NCI-H69 (cell line): ENCODE measurements around the gene MEGF8.

Experiments used
- DNase-seq: peaks from one replicate; lab custom pipeline; 2025; lab: John Stamatoyannopoulos, UW

Gene MEGF8

DNA sequence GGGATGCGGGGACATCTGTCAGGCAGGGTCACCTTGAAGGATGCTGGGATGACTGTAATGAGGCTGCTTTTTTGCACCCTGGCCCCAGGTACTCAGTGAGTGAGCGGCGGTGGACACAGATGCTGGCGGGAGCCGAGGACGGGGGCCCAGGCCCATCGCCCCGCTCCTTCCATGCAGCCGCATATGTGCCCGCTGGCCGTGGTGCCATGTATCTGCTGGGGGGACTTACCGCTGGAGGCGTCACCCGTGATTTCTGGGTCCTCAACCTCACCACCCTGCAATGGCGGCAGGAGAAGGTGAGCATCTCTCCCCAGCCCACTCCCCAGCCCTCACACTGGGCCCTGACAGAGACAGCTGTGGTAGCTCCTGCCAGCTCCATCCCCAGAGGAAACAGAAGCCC, 31.3 kb downstream of the MEGF8 start:
- no peak for DNase-seq

DNA sequence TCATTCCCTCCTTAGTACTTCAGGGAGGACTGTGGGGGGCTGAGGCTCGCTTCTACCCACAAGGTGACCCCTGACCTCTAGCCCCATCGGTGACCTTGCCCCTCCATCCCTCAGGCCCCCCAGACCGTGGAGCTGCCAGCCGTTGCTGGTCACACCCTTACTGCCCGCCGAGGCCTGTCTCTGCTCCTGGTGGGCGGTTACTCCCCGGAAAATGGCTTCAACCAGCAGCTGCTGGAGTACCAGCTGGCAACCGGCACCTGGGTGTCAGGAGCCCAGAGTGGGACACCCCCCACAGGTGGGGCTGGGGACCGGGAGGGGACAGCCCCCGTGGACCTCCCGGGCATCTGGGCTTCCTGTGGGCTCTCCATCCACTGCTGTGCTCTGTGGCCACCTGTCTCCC, 31.9 kb downstream of the MEGF8 start:
- no peak for DNase-seq

DNA sequence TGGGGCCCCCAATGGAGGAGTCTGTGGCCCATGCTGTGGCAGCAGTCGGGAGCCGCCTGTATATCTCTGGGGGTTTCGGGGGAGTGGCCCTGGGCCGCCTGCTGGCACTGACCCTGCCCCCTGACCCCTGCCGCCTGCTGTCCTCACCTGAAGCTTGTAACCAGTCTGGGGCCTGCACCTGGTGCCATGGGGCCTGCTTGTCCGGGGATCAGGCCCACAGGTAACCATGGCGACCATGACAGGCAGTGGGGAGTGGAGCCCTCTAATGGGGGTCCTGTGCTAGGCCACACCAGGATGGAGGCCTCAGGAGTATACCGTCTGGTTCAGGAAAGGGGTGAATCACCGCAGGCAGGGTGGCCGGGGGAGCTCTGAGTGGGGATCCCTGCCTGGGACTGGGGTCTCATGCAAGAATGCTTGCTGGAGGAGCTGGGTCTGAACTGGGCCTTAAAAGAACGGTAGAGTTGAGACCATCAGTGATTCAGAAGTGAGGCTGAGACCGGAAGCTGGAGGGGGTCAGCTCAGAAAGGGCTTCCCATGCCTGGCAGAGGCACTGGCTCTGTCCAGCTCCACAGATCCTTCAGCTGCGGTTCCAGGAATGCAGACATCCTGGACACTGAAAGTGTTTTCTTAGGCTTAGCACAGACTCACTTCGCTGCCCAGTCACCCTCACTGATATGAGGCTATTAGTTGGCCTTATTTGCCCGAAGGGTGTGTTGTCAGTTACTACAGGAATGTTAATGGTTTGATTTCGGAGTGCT, 35.5 kb downstream of the MEGF8 start:
- peak; percentile 23 for DNase-seq

DNA sequence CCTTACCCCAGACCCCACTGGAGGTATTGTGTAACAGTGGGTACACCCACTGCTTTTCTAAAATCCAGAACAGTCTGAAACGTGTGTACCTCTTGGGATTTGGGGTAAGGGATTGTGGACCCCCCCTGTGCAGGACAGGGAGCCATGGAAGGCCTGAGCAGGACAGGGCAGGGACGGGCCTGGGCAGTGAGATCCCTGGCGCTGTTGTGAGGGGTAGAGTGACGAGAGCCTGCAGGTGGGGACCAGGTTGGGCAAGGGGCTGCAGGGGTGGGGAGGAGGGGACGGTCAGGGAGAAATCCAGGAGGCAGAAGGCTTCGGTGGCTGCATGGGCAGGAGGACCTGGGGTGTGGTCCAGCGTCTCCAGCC, 36.1 kb downstream of the MEGF8 start:
- DNase-seq, result no peak

DNA sequence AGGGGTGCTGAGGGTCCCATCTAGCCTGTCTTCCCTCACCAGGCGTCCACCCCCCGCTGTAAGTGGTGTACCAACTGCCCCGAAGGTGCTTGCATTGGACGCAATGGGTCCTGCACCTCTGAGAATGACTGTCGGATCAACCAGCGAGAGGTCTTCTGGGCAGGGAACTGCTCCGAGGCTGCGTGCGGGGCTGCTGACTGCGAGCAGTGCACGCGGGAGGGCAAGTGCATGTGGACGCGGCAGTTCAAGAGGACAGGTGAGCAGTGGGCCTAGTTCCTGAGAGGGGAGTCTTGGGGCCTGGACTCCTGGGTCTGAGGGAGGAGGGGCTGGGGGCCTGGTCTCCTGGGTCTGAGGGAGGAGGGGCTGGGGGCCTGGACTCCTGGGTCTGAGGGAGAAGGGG, 36.9 kb downstream of the MEGF8 start:
- no peak for DNase-seq

DNA sequence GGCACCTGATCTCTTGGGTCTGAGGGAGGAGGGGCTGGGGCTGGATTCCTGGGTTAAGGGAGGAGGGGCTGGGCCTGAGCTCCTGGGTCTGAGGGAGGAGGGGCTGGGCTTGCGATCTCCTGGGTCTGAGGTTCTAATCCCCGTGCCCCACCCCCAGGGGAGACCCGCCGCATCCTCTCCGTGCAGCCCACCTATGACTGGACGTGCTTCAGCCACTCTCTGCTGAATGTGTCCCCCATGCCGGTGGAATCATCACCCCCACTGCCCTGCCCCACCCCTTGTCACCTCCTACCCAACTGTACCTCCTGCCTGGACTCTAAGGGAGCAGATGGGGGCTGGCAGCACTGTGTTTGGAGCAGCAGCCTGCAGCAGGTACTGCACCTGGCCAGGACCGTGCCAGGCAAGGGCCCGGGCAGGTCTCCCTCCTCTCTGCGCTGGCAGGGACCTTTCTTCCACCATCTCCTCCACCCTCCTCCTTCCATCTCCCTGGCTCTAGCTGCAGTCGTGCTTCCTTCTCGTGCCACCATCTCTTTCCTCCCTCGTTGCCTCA, 37.5 kb downstream of the MEGF8 start:
- no peak for DNase-seq

DNA sequence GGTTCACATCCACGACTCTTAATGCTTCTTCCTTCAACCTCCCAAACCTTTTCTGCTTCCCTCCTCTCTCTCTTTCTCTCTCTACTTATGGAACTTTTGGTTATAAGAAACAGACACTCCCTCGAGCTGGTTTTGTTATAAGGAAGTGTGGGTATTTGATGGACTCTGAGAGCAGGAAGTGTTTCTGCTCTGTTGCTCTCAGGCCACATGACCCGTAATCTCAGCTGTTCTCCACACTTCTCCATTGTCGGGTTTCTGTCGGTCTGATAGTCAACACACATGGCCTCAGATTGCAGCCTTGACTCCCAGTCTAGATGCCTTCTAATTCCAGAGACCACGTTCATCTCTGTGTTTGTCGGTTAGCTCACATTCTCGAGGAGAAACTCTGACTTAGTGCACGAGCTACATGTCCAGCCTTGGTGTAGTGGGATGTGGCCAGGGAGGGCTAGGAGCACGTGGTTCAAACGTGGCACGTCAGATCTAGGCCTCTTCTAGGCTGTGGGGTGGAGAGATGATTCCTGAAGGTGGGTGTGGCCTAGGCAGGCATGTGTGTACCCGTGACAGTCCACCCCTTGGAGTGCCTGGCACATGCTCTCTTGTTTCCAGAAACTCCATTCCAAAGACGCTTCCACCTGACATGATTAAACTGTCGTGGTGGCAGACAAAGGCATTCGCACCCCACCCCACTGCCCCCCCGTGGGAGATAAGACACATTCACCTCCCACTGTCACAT, 38.3 kb downstream of the MEGF8 start:
- DNase-seq, result no peak

DNA sequence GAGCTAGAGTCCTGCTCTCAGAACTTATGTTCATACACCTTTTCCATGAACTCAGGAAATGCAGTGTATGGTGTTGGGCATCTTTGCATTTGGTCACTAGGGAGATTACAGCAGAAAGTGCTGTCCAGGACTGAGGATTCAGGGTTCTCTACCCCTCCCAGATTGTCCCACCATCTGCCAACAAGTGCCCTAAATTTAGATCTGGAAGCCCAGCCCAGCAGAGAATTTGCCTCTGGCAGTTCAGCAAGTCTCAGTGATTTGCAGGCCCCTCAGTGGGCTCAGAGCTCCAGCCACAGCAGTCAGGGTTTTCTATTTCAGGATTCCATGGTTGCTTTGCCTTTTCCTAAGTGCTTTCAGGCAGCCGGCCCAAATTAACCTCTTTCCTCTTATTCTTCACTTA, 41.2 kb downstream of the MEGF8 start:
- no peak for DNase-seq

DNA sequence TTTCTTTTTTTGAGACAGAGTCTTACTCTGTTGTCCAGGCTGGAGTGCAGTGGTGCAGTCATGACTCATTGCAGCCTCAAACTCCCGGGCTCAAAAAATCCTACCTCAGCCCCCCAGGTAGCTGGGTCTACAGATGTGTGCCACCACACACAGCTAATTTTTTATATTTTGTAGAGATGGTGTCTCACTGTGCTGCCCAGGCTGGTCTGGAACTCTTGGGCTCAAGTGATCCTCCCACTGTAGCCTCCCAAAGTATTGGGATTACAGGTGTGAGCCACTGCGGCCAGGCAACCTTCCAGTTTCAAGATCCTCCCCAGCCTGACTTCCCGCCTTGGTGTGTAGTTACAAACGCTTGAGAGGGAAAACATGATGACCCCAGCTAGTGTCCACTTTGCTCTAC, 42.5 kb downstream of the MEGF8 start:
- no peak for DNase-seq

DNA sequence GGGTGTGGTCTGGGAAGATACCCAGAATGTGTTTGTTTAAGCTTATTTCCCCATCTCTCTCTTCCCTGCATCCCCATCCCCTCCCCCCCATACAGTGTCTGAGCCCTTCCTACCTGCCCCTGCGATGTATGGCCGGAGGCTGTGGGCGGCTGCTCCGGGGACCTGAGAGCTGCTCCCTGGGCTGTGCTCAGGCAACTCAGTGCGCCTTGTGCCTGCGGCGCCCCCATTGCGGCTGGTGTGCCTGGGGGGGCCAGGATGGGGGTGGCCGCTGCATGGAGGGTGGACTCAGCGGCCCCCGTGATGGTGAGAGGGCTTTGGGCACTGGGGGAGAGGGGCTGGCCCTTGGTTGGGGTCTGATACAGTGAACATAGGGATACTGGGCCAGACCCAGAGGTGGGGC, 42.9 kb downstream of the MEGF8 start:
- no peak for DNase-seq

DNA sequence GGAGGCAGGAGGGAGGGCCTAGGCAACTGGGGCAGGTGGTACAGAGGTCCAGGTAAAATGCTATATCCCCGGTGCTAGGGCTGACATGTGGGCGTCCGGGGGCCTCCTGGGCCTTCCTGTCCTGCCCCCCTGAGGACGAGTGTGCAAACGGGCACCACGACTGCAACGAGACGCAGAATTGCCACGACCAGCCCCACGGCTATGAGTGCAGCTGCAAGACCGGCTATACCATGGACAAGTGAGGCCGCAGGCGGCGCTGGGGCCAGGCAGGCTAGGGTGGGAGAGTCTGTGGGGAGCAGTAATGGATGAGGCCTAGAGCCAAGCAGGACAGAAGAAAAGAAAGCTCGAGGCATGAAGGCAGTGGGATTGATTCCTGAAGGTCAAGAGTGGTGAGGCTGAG, 43.3 kb downstream of the MEGF8 start:
- no peak for DNase-seq

DNA sequence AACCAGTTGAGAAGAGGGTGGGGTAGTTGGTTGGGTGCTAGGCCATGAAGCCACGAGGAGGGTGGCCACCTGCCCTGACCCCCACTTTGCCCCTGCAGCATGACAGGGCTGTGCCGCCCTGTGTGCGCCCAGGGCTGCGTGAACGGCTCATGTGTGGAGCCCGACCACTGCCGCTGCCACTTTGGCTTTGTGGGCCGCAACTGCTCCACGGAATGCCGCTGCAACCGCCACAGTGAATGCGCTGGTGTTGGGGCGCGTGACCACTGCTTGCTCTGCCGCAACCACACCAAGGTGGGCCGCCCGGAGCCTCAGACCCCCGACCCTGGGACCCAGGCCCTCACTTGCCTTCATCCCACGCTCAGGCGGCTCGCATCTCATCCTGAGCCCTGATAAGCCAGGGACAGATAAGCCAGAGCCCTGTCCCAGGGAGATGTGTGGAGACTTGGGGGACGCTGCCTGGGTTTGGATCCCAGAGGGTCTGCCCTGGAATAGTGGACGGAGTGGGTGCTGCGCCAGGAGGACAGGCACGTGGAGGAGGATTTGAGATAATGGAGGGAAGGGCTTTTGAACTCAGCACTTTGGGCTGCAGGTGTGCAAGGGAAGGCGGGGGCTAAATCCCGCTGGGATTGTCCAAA, 44.1 kb downstream of the MEGF8 start:
- DNase-seq, result no peak

DNA sequence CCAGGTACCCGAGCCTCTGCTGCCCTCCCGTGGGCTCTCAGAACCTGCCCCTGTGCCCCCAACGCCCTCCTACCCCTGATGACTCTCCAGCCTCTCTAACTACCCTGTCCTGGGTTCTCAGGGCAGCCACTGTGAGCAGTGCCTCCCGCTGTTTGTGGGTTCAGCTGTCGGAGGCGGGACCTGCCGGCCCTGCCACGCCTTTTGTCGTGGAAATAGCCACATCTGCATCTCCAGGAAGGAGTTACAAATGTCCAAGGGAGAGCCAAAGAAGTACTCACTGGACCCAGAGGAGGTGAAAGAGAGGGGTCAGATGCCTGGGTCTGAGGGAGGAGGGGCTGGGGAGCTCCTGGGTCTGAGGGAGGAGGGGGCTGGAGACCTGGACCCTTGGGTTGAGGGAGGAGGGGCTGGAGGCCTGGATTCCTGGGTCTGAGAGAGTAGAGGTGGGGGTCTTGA, 44.7 kb downstream of the MEGF8 start:
- peak; percentile 73 for DNase-seq

DNA sequence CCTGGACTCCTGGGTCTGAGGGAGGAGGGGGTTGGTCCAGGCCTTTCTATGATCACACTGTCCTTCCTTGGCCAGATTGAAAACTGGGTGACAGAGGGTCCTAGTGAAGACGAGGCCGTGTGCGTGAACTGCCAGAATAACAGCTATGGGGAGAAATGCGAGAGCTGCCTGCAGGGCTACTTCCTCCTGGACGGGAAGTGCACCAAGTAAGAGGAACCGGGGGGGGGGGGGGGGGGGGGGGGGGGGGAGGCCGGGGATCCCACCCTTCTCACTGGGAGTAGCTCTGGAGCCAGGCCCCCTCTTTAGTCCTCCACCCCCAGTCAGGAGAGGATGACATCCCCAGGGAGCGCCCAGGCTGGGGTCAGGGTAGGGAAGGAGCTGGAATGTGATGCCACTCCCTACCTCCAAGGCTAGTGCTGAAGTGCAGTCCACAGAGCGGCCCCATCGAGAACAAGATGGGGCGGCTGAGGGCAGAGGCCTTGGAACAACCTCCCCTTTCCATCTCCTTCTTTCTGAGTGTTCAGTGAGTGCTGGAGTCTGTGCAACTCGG, 45.3 kb downstream of the MEGF8 start:
- no peak for DNase-seq

DNA sequence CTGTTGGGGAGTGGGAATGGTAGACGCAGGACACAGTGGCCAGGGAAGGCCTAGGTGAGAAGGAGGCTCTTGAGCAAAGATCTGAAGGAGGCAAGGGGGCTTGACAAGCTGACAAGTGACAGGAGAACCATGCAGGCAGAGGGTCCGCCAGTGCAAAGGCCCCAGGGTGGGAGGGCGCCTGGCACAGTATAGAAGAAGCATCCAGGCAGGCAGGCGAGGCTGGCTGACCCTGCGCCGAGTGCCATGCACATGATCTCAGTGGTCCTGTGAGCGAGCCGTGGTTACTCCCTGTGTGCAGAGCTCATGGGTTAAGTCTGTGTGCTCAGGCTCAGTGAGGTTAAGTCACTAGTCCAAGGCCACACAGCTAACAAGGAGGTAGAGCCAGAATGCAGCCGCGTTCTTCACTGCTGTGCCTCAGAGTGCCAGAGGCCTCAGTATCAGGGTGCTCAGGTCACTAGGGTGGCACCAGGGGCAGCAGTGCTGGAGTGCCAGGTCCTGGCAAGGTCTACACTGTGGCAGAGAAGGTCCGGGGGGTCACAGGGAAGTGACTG, 49.5 kb downstream of the MEGF8 start:
- DNase-seq, result no peak

DNA sequence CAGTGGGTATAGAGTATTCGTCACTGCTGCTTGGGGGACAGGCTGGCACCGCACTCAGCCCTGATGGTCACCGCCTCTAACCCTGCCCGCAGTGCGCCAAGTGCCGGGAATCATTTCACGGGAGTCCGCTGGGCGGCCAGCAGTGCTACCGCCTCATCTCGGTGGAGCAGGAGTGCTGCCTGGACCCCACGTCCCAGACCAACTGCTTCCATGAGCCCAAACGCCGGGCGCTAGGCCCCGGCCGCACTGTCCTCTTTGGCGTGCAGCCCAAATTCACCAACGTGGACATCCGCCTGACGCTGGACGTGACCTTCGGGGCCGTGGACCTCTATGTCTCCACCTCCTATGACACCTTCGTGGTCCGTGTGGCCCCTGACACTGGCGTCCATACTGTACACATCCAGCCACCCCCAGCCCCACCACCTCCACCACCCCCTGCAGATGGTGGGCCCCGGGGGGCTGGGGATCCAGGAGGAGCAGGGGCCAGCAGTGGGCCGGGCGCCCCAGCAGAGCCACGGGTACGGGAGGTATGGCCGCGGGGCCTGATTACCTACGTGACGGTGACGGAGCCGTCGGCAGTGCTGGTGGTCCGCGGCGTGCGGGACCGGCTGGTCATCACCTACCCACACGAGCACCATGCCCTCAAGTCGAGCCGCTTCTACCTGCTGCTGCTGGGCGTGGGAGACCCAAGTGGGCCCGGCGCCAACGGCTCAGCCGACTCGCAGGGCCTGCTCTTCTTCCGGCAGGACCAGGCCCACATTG, 50.2 kb downstream of the MEGF8 start:
- no peak for DNase-seq

DNA sequence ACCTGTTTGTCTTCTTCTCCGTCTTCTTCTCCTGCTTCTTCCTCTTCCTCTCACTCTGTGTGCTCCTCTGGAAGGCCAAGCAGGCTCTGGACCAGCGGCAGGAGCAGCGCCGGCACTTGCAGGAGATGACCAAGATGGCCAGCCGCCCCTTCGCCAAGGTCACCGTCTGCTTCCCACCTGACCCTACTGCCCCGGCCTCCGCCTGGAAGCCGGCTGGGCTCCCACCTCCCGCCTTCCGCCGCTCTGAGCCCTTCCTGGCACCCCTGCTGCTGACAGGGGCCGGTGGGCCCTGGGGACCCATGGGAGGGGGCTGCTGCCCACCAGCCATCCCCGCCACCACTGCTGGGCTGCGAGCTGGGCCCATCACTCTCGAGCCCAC, 50.7 kb downstream of the MEGF8 start:
- DNase-seq, result no peak

DNA sequence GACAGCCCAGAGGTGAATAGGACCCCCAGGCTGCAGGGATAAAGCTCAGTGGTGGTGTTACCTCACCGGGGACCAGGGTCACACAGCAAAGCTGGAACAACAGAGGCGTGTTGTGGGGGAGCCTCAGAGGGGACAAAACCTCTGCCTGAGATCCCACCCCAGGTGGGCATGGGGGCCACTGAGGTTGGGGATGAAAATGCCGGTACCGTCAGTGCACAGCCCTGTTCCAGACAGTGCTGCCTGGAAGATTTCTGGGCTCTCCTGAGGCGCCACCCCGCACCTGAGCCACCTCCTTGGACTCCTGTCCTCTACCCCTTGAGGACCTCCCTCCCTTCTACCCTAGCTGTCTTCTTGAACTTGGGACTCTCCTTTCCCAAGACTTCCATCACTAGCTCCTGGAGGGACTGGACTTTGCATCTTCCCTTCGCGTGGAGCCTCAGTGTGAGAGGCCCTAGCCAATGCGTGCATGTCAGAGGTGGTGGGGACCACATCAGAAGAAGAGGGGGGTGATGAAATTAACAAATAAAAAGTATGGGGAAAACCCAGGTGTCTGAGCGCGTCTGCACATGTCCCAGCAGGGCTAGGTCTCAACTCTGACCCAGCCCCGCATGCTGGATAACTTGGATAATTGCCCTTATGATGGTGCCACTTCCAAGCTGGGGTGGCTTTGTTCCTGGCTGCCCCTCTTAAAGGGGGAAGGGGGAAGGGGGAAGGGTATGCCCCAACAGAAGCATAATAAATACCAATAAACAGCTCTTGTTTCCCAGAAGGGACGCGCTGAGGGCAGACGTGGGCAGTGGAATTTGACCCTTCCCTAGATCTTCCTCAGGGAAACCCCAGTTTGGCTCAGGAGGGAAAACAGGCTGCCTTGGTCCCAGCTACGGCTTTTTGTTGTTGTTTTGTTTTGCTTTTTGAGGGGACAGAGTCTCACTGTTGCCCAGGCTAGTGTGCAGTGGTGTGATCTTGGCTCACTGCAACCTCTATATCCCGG, 53.1 kb downstream of the MEGF8 start:
- DNase-seq, result no peak

DNA sequence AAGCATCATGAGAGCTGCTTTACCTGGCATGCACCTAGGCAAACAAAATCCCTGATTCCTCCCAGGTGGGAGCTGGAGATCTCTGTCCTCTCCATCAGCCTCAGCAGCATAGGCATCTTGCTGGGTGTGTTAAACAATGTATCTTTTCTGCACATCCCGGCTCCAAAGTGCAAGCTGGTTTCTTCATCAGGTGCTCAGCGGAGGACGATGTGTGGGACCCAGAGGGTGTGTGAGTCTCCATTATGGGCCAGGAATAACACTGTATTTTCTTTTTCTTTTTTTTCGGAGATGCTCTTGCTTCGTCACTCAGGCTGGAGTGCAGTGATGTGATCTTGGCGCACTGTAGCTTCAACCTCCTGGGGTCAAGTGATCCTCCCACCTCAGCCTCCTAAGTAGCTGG, 54.7 kb downstream of the MEGF8 start:
- peak; percentile 42 for DNase-seq

DNA sequence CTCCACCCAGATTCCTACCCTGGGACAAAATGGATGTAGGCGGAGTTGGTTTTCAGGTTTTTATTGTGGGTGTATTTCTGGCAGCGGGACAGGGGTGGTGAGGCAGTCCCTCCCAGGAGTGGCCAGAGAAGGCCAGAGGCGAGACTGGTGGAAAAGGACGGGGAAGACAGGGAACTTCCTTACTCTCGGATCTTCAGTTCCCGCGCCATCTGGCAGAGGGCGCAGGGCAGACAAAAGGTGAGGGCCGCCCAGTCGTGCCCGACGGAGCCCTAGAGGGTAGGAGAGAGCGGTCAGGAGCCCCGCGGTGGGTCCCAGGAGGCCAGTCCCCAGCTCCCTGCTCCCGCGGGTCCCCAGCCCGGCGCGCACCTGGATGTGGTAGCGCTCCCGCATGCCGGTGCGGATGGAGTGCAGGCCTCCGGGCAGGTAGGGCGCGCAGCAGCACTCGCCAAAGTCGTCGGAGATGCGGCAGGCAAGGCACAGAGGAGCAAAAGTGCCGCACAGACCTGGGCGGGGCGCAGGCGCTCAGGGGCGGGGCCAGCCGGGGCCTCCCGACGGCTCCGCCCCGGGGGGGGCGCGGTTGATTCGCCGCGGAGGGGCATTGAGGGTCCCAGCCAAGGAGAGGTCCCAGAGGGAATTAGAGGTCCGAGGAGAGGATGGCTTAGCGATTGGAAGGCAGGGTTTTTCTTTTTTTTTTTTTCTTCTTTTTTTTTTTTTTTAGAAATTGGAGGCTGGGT, 61.7 kb downstream of the MEGF8 start:
- peak; percentile 91 for DNase-seq
